ENCODE measurements around the gene APOA1.

Gene APOA1

DNA sequence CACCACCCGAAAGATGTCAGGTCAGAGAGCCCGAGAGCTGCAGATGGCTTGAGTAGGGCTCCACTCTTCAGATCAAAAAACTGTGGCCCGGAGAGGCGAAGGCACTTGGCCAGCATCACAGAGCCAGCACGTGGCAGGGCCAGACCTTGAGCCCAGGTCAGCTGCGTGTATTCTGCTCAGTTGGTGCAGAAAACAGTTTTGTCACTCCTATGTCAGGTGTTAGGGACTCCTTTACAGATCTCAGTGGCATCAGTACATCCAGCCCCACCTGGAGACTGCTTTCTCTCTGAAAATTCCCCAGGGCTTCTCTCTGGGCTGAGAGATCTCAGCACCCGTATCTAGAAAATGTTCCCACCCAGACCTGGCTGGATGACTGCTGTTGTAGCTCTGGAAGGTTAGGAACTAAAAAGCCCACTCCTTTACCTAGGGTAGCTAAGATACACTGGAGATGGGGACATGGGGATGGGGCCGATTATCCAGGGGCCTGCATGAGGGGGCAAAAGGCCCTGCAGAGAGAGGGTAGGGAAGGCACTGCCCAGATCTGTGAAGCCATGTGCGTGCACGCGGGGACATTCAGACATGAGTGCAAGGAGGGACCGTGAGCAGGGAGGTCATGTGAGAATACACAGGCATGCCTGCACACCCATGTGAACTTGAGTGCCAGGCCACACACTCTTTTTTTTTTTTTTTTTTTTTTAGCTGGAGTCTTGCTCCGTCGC lies 3.4 kb downstream of the APOA1 start:
- Mint-ChIP-seq H3K27ac (no peak overlapping the region), H3K4me1 (peaks cover 13% of the 10 kb centered on the region), H3K9me3 (no peaks in the 10 kb centered on the region), H3K36me3 (ENCODE audit: low read depth) (no peaks in the 10 kb centered on the region), H3K27me3 (peaks cover 5% of the 10 kb centered on the region), H3K4me3 (no peak overlapping the region)
- ATAC-seq (no peak), DNase-seq (no peak)

GRCh38 chr11:116833491-116833815 lies 4.0 kb downstream of the APOA1 start:
- peaks cover 5% of the 10 kb centered on the region for H3K27me3 Mint-ChIP-seq
- no peaks in the 10 kb centered on the region for H3K9me3 Mint-ChIP-seq
- no peak for ATAC-seq

DNA sequence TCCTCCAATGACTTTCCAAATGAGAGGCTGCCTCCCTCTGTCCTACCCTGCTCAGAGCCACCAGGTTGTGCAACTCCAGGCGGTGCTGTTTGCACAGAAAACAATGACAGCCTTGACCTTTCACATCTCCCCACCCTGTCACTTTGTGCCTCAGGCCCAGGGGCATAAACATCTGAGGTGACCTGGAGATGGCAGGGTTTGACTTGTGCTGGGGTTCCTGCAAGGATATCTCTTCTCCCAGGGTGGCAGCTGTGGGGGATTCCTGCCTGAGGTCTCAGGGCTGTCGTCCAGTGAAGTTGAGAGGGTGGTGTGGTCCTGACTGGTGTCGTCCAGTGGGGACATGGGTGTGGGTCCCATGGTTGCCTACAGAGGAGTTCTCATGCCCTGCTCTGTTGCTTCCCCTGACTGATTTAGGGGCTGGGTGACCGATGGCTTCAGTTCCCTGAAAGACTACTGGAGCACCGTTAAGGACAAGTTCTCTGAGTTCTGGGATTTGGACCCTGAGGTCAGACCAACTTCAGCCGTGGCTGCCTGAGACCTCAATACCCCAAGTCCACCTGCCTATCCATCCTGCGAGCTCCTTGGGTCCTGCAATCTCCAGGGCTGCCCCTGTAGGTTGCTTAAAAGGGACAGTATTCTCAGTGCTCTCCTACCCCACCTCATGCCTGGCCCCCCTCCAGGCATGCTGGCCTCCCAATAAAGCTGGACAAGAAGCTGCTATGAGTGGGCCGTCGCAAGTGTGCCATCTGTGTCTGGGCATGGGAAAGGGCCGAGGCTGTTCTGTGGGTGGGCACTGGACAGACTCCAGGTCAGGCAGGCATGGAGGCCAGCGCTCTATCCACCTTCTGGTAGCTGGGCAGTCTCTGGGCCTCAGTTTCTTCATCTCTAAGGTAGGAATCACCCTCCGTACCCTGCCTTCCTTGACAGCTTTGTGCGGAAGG lies 4.8 kb downstream of the APOA1 start:
- no peaks in the 10 kb centered on the region for H3K9me3 Mint-ChIP-seq

More at GRCh38 chr11:116833491-116833815, 4.0 kb downstream of the APOA1 start:
- Mint-ChIP-seq H3K4me3 (no peak overlapping the region), H3K27ac (no peak overlapping the region), H3K36me3 (ENCODE audit: low read depth) (no peaks in the 10 kb centered on the region), H3K4me1 (peaks cover 13% of the 10 kb centered on the region)
- no peak for DNase-seq

GRCh38 chr11:116831790-116832349 lies 5.6 kb downstream of the APOA1 start:
- Mint-ChIP-seq H3K27me3 (peaks cover 5% of the 10 kb centered on the region), H3K4me1 (peaks cover 13% of the 10 kb centered on the region), H3K9me3 (no peaks in the 10 kb centered on the region), H3K27ac (no peak overlapping the region), H3K4me3 (no peak overlapping the region), H3K36me3 (ENCODE audit: low read depth) (no peaks in the 10 kb centered on the region)
- ATAC-seq (no peak), DNase-seq (no peak)

More for the DNA sequence above, 4.8 kb downstream of the APOA1 start:
- ATAC-seq (no peak), DNase-seq (no peak)
- Mint-ChIP-seq H3K4me1 (peaks cover 13% of the 10 kb centered on the region), H3K27me3 (peaks cover 5% of the 10 kb centered on the region), H3K36me3 (ENCODE audit: low read depth) (no peaks in the 10 kb centered on the region), H3K4me3 (no peak overlapping the region), H3K27ac (no peak overlapping the region)

- H3K4me1 Mint-ChIP-seq = peaks cover 4% of the 10 kb centered on the region
- no peaks in the 10 kb centered on the region for H3K9me3 Mint-ChIP-seq
- no peak overlapping the region for H3K27ac Mint-ChIP-seq
- H3K4me3 Mint-ChIP-seq = no peak overlapping the region
- H3K27me3 Mint-ChIP-seq = peaks cover 5% of the 10 kb centered on the region
- no peak for ATAC-seq
- no peak for DNase-seq
- H3K36me3 Mint-ChIP-seq (ENCODE audit: low read depth) = no peaks in the 10 kb centered on the region
Measured at GRCh38 chr11:116830184-116830912, 7.1 kb downstream of the APOA1 start.

GRCh38 chr11:116829525-116830183 lies 7.8 kb downstream of the APOA1 start, which contains the start of gene APOC3:
TSS of gene APOC3 (plus strand) at chr11:116829907. CDS start at chr11:116830583, 676 bp downstream.
- DNase-seq (no peak), ATAC-seq (no peak)
- Mint-ChIP-seq H3K9me3 (no peaks in the 10 kb centered on the region), H3K4me3 (no peak within 1 kb of the TSS), H3K27ac (no peak within 1 kb of the TSS), H3K27me3 (peaks cover 3% of the 10 kb centered on the region), H3K36me3 (ENCODE audit: low read depth) (no peaks in the 10 kb centered on the region), H3K4me1 (peaks cover under 1% of the 10 kb centered on the region)

- ATAC-seq (no peak), DNase-seq (no peak)
- no peaks in the 10 kb centered on the region for H3K27me3 Mint-ChIP-seq
- no peak overlapping the region for H3K27ac Mint-ChIP-seq
- no peaks in the 10 kb centered on the region for H3K9me3 Mint-ChIP-seq
- H3K4me3 Mint-ChIP-seq = no peak overlapping the region
- no peaks in the 10 kb centered on the region for H3K4me1 Mint-ChIP-seq
- no peaks in the 10 kb centered on the region for H3K36me3 Mint-ChIP-seq (ENCODE audit: low read depth)
Measured at GRCh38 chr11:116828632-116829524, 8.5 kb downstream of the APOA1 start.

GRCh38 chr11:116827461-116827860 lies 10.0 kb downstream of the APOA1 start:
- no peak overlapping the region for H3K27ac Mint-ChIP-seq
- no peak for DNase-seq
- no peaks in the 10 kb centered on the region for H3K27me3 Mint-ChIP-seq
- no peaks in the 10 kb centered on the region for H3K9me3 Mint-ChIP-seq
- H3K4me3 Mint-ChIP-seq = no peak overlapping the region
- no peaks in the 10 kb centered on the region for H3K4me1 Mint-ChIP-seq
- no peak for ATAC-seq
- no peaks in the 10 kb centered on the region for H3K36me3 Mint-ChIP-seq (ENCODE audit: low read depth)

- Mint-ChIP-seq H3K4me1 (no peaks in the 10 kb centered on the region), H3K9me3 (no peaks in the 10 kb centered on the region), H3K4me3 (no peak overlapping the region), H3K27me3 (no peaks in the 10 kb centered on the region), H3K36me3 (ENCODE audit: low read depth) (no peaks in the 10 kb centered on the region), H3K27ac (no peak overlapping the region)
- no peak for ATAC-seq
- no peak for DNase-seq
Measured at GRCh38 chr11:116826751-116827431, 10.5 kb downstream of the APOA1 start.

DNA sequence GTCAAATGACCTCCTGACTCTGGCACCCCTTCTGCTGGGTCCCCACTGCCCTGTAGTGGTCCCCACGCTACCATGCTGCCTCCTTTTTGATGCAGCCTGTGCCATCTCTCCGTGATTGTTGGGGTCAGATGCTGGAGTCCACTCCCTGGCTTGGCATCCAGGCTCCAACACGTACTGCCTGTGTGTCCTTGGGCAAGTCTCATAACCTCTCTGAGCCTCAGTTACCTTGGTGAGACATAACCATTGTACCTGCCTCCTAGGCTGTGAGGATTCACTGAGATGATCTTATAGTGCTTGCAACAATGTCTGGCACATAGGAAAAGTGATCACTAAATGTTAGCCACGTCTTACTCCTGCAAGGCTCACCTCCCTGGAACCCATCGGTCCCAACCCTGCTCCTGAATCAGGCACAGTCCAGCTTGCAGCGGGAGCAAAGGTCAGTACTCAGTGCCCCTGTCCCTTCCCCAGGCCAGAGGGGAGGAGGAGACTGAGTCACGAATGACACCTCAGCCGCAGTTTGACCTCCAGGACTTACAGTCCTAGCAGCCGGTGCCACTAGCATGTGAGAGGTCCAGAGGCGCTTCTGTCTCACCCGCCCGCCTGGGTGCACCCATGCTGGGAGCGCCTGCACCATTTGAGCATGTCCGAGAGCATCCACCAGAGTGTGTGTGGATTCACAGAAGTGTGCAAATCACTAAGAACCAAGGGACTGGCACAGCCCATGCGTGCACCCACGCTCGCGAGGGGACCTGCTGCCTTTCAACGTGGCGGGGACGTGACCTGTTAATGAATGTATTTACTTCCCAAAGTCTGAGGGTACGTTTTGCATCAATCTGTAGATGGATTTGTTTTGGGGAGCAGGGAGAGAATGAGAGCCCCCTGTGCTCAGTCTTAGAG lies 11.3 kb downstream of the APOA1 start:
- no peak overlapping the region for H3K27ac Mint-ChIP-seq
- H3K4me1 Mint-ChIP-seq = no peaks in the 10 kb centered on the region
- DNase-seq (no peak), ATAC-seq (no peak)
- H3K4me3 Mint-ChIP-seq = no peak overlapping the region
- no peaks in the 10 kb centered on the region for H3K36me3 Mint-ChIP-seq (ENCODE audit: low read depth)
- H3K9me3 Mint-ChIP-seq = no peaks in the 10 kb centered on the region
- H3K27me3 Mint-ChIP-seq = no peaks in the 10 kb centered on the region

- ATAC-seq (no peak), DNase-seq (no peak)
- Mint-ChIP-seq H3K27me3 (no peaks in the 10 kb centered on the region), H3K9me3 (no peaks in the 10 kb centered on the region), H3K4me3 (no peak overlapping the region), H3K27ac (no peak overlapping the region), H3K36me3 (ENCODE audit: low read depth) (no peaks in the 10 kb centered on the region), H3K4me1 (no peaks in the 10 kb centered on the region)
Measured at GRCh38 chr11:116825434-116825833, 12.0 kb downstream of the APOA1 start.
